SK-N-SH treated with all-trans-retinoic acid at 6 μM for 48 hours (cell line): ENCODE results near the gene SERPINF2.

ENCODE experiments used
- ARNTL ChIP-seq: fragments of 450-650 bp; formaldehyde crosslinking; IDR thresholded peaks from 2 replicates; pipeline ENCODE4 v1.5.0; 2020; ENCODE audit warnings: low read depth, mild to moderate bottlenecking, moderate library complexity, borderline replicate concordance
- CREB5 ChIP-seq: fragments of 250-450 bp; sonication (Bioruptor Pico); IDR thresholded peaks from 2 replicates; pipeline ENCODE4 v1.5.1; 2020; ENCODE audit warnings: low read depth, mild to moderate bottlenecking, moderate library complexity
- ESRRG ChIP-seq: fragments of 250-450 bp; sonication (Bioruptor Pico); IDR thresholded peaks from 2 replicates; pipeline ENCODE4 v1.6.1; 2021; ENCODE audit warnings: mild to moderate bottlenecking
- GLIS3 ChIP-seq: fragments of 250-450 bp; sonication (Bioruptor Pico); IDR thresholded peaks from 2 replicates; pipeline ENCODE4 v1.5.0; 2020; ENCODE audit warnings: mild to moderate bottlenecking, moderate library complexity
- OSR1 ChIP-seq: fragments of 250-450 bp; sonication (Bioruptor Pico); IDR thresholded peaks from 2 replicates; pipeline ENCODE4 v1.8.0; 2022; ENCODE audit warnings: moderate library complexity, mild to moderate bottlenecking, inconsistent platforms
- PATZ1 ChIP-seq: fragments of 250-450 bp; sonication (Bioruptor Pico); IDR thresholded peaks from 2 replicates; pipeline ENCODE4 v1.8.0; 2020; ENCODE audit warnings: mild to moderate bottlenecking, moderate library complexity, borderline replicate concordance
- TSHZ2 ChIP-seq: fragments of 250-450 bp; sonication (Bioruptor Pico); IDR thresholded peaks from 2 replicates; pipeline ENCODE4 v1.5.0; 2020; ENCODE audit warnings: mild to moderate bottlenecking, moderate library complexity
- ZFP30 ChIP-seq: fragments of 450-650 bp; formaldehyde crosslinking; IDR thresholded peaks from 2 replicates; pipeline ENCODE4 v1.5.0; 2022; ENCODE audit warnings: mild to moderate bottlenecking, moderate library complexity
- ZNF565 ChIP-seq: fragments of 450-650 bp; formaldehyde crosslinking; conservative IDR thresholded peaks from 2 replicates; pipeline ENCODE4 v1.5.0; 2020; ENCODE audit warnings: low read depth, mild to moderate bottlenecking, moderate library complexity
- ZNF8 ChIP-seq: fragments of 450-650 bp; formaldehyde crosslinking; IDR thresholded peaks from 2 replicates; pipeline ENCODE4 v1.5.0; 2020; ENCODE audit warnings: mild to moderate bottlenecking, moderate library complexity

- no peak for TF ChIP-seq TSHZ2
- no peak for TF ChIP-seq PATZ1 (CRISPR knock-in tag)
- TF ChIP-seq OSR1 (CRISPR knock-in tag) = no peak
- no peak for TF ChIP-seq GLIS3 (CRISPR knock-in tag)
- no peak for TF ChIP-seq CREB5 (CRISPR knock-in tag)
- TF ChIP-seq ZNF8 (CRISPR knock-in tag) = no peak
- no peak for TF ChIP-seq ESRRG (CRISPR knock-in tag)
- TF ChIP-seq ARNTL (CRISPR knock-in tag) = no peak
- no peak for TF ChIP-seq ZNF565 (CRISPR knock-in tag)
- no peak for TF ChIP-seq ZFP30
These were observed 2.2 kb downstream of the SERPINF2 start for GRCh38 chr17:1744551-1745512.
